Measurements from ENCODE around the gene MEOX1.

- TF ChIP-seq CTCF (IDR thresholded peaks at IDR 0.05) (no peak), EP300 (IDR thresholded peaks at IDR 0.05) (no peak)
Measured at GRCh38 chr17:43655693-43656255, 5.9 kb downstream of the MEOX1 start.
